Mesendoderm (in vitro differentiated cells): ENCODE results near the gene PTPA.
A peak's percentile ranks its signal among the peaks of the same experiment; 100 is the strongest.

Experiments used
- DNase-seq: peaks from one replicate; pipeline ENCODE4 v3.0.0; 2013
- H2AK5ac ChIP-seq: 2 replicates; pipeline ENCODE4 v1.6.1; 2013; ENCODE audit warnings: low read length, inconsistent platforms
- H2BK120ac ChIP-seq: 2 replicates; pipeline ENCODE4 v1.6.1; 2013; ENCODE audit warnings: low read depth, mild to moderate bottlenecking, low read length, moderate library complexity, mixed read lengths
- H2BK15ac ChIP-seq: replicated peaks from 2 replicates; pipeline ENCODE4 v1.6.1; 2013; ENCODE audit warnings: low read depth, mild to moderate bottlenecking, moderate library complexity
- H2BK5ac ChIP-seq: 2 replicates; pipeline ENCODE4 v1.6.1; 2013; ENCODE audit warnings: low read length, inconsistent platforms
- H3K18ac ChIP-seq: 2 replicates; pipeline ENCODE4 v1.6.1; 2013; ENCODE audit warnings: mild to moderate bottlenecking, low read length, mixed read lengths
- H3K23ac ChIP-seq: one replicate; pipeline ENCODE4 v1.6.1; 2013; ENCODE audit warnings: low read length
- H3K27ac ChIP-seq: 2 replicates; pipeline ENCODE4 v1.5.1; 2013; ENCODE audit warnings: low read depth, mild to moderate bottlenecking, inconsistent platforms, low read length, moderate library complexity
- H3K27me3 ChIP-seq: 2 replicates; pipeline ENCODE4 v1.6.1; 2013; ENCODE audit warnings: low read length, control low read depth, mild to moderate bottlenecking, inconsistent platforms; ENCODE audit not compliant: insufficient read depth, poor library complexity
- H3K36me3 ChIP-seq: 2 replicates; pipeline ENCODE4 v1.6.1; 2013; ENCODE audit warnings: low read length, inconsistent platforms; ENCODE audit not compliant: control insufficient read depth, insufficient read depth
- H3K4ac ChIP-seq: one replicate; pipeline ENCODE4 v1.6.1; 2013; ENCODE audit warnings: low read depth, mild to moderate bottlenecking, low read length, moderate library complexity
- H3K4me1 ChIP-seq: 2 replicates; pipeline ENCODE4 v1.6.1; 2013; ENCODE audit warnings: low read depth, low read length, inconsistent platforms; ENCODE audit not compliant: control insufficient read depth
- H3K4me2 ChIP-seq: 2 replicates; pipeline ENCODE4 v1.6.1; 2013; ENCODE audit warnings: low read length
- H3K4me3 ChIP-seq: 2 replicates; pipeline ENCODE4 v1.5.1; 2013; ENCODE audit warnings: mild to moderate bottlenecking, low read length
- H3K56ac ChIP-seq: one replicate; pipeline ENCODE4 v1.6.1; 2013; ENCODE audit warnings: low read length
- H3K79me1 ChIP-seq: 2 replicates; pipeline ENCODE4 v1.6.1; 2013; ENCODE audit warnings: low read length, inconsistent platforms
- H3K79me2 ChIP-seq: 2 replicates; pipeline ENCODE4 v1.6.1; 2013; ENCODE audit warnings: mild to moderate bottlenecking, low read length; ENCODE audit not compliant: control insufficient read depth, insufficient read depth
- H3K9ac ChIP-seq: 2 replicates; pipeline ENCODE4 v1.6.1; 2013; ENCODE audit warnings: low read length, inconsistent platforms
- H4K5ac ChIP-seq: one replicate; pipeline ENCODE4 v1.6.1; 2013; ENCODE audit warnings: low read length
- H4K8ac ChIP-seq: one replicate; pipeline ENCODE4 v1.6.1; 2013; ENCODE audit warnings: low read depth, mild to moderate bottlenecking, control low read depth, low read length, moderate library complexity
- WGBS: extraction: QIAGEN DNeasy Blood & Tissue Kit; methylation state at CpG from one replicate; pipeline ENCODE4 v1.1.7; 2013; ENCODE audit warnings: low lambda C conversion rate, missing lambda C conversion rate; ENCODE audit not compliant: insufficient coverage; ENCODE audit errors: extremely low coverage; 5-methylcytosine and 5-hydroxymethylcytosine counted together

Gene PTPA

GRCh38 chr9:129145841-129146292 lies 34.7 kb downstream of the PTPA start:
- H3K36me3 ChIP-seq: peaks cover 8% of the 10 kb centered on the region
- H3K27ac ChIP-seq: peak overlapping the region; percentile 61
- peak; percentile 98 for DNase-seq
- H2BK120ac ChIP-seq: no peak overlapping the region
- no peak overlapping the region for H4K5ac ChIP-seq
- peaks cover 12% of the 10 kb centered on the region for H3K4me1 ChIP-seq
- no CpG with 5 or more reads among the region's 7 CpGs for WGBS
- no peak overlapping the region for H3K4ac ChIP-seq
- peak overlapping the region; percentile 17 for H3K9ac ChIP-seq
- H3K79me2 ChIP-seq: peaks cover 10% of the 10 kb centered on the region
- peaks cover 13% of the 10 kb centered on the region for H3K79me1 ChIP-seq
- H2BK15ac ChIP-seq: no peak overlapping the region
- H3K23ac ChIP-seq: no peak overlapping the region
- no peaks in the 10 kb centered on the region for H3K27me3 ChIP-seq
- peak overlapping the region; percentile 83 for H3K56ac ChIP-seq
- peak overlapping the region; percentile 15 for H3K18ac ChIP-seq
- H3K4me3 ChIP-seq: no peak overlapping the region
- no peak overlapping the region for H3K4me2 ChIP-seq
- H2BK5ac ChIP-seq: no peak overlapping the region
- no peak overlapping the region for H4K8ac ChIP-seq
- H2AK5ac ChIP-seq: no peak overlapping the region

- Histone ChIP-seq H3K4me3 (no peak overlapping the region), H3K79me2 (peaks cover 4% of the 10 kb centered on the region), H3K18ac (peak overlapping the region; percentile 15), H3K4ac (peak overlapping the region; percentile 56), H3K56ac (peak overlapping the region; percentile 83), H3K36me3 (peaks cover 8% of the 10 kb centered on the region), H3K4me2 (no peak overlapping the region), H3K9ac (peak overlapping the region; percentile 17), H2BK15ac (no peak overlapping the region), H3K4me1 (peaks cover 9% of the 10 kb centered on the region), H4K8ac (no peak overlapping the region), H2BK5ac (no peak overlapping the region), H3K23ac (no peak overlapping the region), H3K27ac (peak overlapping the region; percentile 61), H2BK120ac (no peak overlapping the region), H3K79me1 (peaks cover 11% of the 10 kb centered on the region), H2AK5ac (no peak overlapping the region), H4K5ac (no peak overlapping the region), H3K27me3 (no peaks in the 10 kb centered on the region)
- peak; percentile 44 for DNase-seq
- WGBS: no CpG with 5 or more reads among the region's 8 CpGs
Observed at GRCh38 chr9:129146441-129146941, 35.3 kb downstream of the PTPA start.

- DNase-seq: no peak
- no peak overlapping the region for H3K4me3 ChIP-seq
- no peak overlapping the region for H2AK5ac ChIP-seq
- H4K5ac ChIP-seq: no peak overlapping the region
- peaks cover 4% of the 10 kb centered on the region for H3K79me1 ChIP-seq
- no peaks in the 10 kb centered on the region for H3K27me3 ChIP-seq
- H3K4ac ChIP-seq: no peak overlapping the region
- H3K79me2 ChIP-seq: no peaks in the 10 kb centered on the region
- H4K8ac ChIP-seq: no peak overlapping the region
- peaks cover 5% of the 10 kb centered on the region for H3K36me3 ChIP-seq
- H2BK5ac ChIP-seq: no peak overlapping the region
- peaks cover 3% of the 10 kb centered on the region for H3K4me1 ChIP-seq
- no peak overlapping the region for H3K23ac ChIP-seq
- H3K18ac ChIP-seq: no peak overlapping the region
- no peak overlapping the region for H3K27ac ChIP-seq
- no peak overlapping the region for H2BK15ac ChIP-seq
- no peak overlapping the region for H3K56ac ChIP-seq
- WGBS: no CpG with 5 or more reads among the region's 6 CpGs
- H3K4me2 ChIP-seq: no peak overlapping the region
- H3K9ac ChIP-seq: no peak overlapping the region
- no peak overlapping the region for H2BK120ac ChIP-seq
Observed at GRCh38 chr9:129148463-129149204, 37.4 kb downstream of the PTPA start.

- peaks cover 3% of the 10 kb centered on the region for H3K36me3 ChIP-seq
- DNase-seq: no peak
- no peak overlapping the region for H2AK5ac ChIP-seq
- H2BK15ac ChIP-seq: no peak overlapping the region
- no peak overlapping the region for H3K4me2 ChIP-seq
- no peaks in the 10 kb centered on the region for H3K79me2 ChIP-seq
- peaks cover 3% of the 10 kb centered on the region for H3K4me1 ChIP-seq
- no peaks in the 10 kb centered on the region for H3K27me3 ChIP-seq
- no peak overlapping the region for H4K5ac ChIP-seq
- no peak overlapping the region for H3K4me3 ChIP-seq
- H3K18ac ChIP-seq: no peak overlapping the region
- peaks cover 1% of the 10 kb centered on the region for H3K79me1 ChIP-seq
- no CpG with 5 or more reads among the region's 6 CpGs for WGBS
- H2BK120ac ChIP-seq: no peak overlapping the region
- no peak overlapping the region for H3K9ac ChIP-seq
- no peak overlapping the region for H3K56ac ChIP-seq
- no peak overlapping the region for H3K27ac ChIP-seq
- H4K8ac ChIP-seq: no peak overlapping the region
- no peak overlapping the region for H2BK5ac ChIP-seq
- no peak overlapping the region for H3K4ac ChIP-seq
- no peak overlapping the region for H3K23ac ChIP-seq
Observed at GRCh38 chr9:129149442-129149841, 38.2 kb downstream of the PTPA start.

- Histone ChIP-seq H3K27me3 (no peaks in the 10 kb centered on the region), H2AK5ac (no peak overlapping the region), H3K18ac (no peak overlapping the region), H2BK5ac (no peak overlapping the region), H3K4me3 (no peak overlapping the region), H3K4me2 (no peak overlapping the region), H4K5ac (no peak overlapping the region), H3K27ac (no peak overlapping the region), H3K4ac (no peak overlapping the region), H3K4me1 (peaks cover 3% of the 10 kb centered on the region), H2BK15ac (no peak overlapping the region), H2BK120ac (no peak overlapping the region), H4K8ac (no peak overlapping the region), H3K79me2 (no peaks in the 10 kb centered on the region), H3K9ac (no peak overlapping the region), H3K79me1 (peaks cover 1% of the 10 kb centered on the region), H3K23ac (no peak overlapping the region), H3K36me3 (peaks cover 6% of the 10 kb centered on the region), H3K56ac (no peak overlapping the region)
- no peak for DNase-seq
- WGBS: no CpG with 5 or more reads among the region's 10 CpGs
Observed at GRCh38 chr9:129150122-129150521, 38.9 kb downstream of the PTPA start.
